Kidney (tissue), 14 donors: Measurements from ENCODE around the gene FANCI. TPM values are rescaled to one million over a fixed set of nuclear protein-coding genes. Genes with fewer than 3 reads are reported as not detected.
A peak's percentile ranks its signal among the peaks of the same experiment; 100 is the strongest.

Experiments used
- DNase-seq, 5 donors: peaks; one replicate each; pipeline ENCODE4 v3.0.0-alpha.2; 2013 to 2020
- FAIRE-seq: peaks from 2 replicates; lab custom pipeline; 2012; peaks lifted over from hg19 to GRCh38; lab: Jason Lieb, UNC
- H3K27ac ChIP-seq, 2 donors: one replicate each; pipeline ENCODE4 v1.7.0; 2013; ENCODE audit warnings: low read depth in 2 of 2, low read length in 2 of 2, inconsistent platforms in 1 of 2
- H3K27me3 ChIP-seq: one replicate; pipeline ENCODE4 v1.7.1; 2013; ENCODE audit warnings: low read length, inconsistent platforms; ENCODE audit not compliant: control insufficient read depth, insufficient read depth
- H3K36me3 ChIP-seq, 3 donors: one replicate each; pipeline versions ENCODE4 v1.7.0 to v1.7.1; 2013; ENCODE audit warnings: low read length in 3 of 3, control low read depth in 1 of 3, inconsistent platforms in 1 of 3; ENCODE audit not compliant: insufficient read depth in 3 of 3, control insufficient read depth in 2 of 3
- H3K4me1 ChIP-seq, 3 donors: one replicate each; pipeline versions ENCODE4 v1.7.0 to v1.7.1; 2013; ENCODE audit warnings: low read length in 3 of 3, inconsistent platforms in 1 of 3, low read depth in 1 of 3; ENCODE audit not compliant: control insufficient read depth in 2 of 3, insufficient read depth in 2 of 3
- H3K4me3 ChIP-seq, 3 donors: one replicate each; pipeline versions ENCODE4 v1.7.0 to v1.8.1; 2013; ENCODE audit warnings: low read length in 3 of 3, control low read depth in 1 of 3, inconsistent platforms in 1 of 3
- H3K9ac ChIP-seq, 3 donors: one replicate each; pipeline versions ENCODE4 v1.7.0 to v1.7.1; 2013; ENCODE audit warnings: low read length in 3 of 3, control low read depth in 1 of 3, inconsistent platforms in 1 of 3
- H3K9me3 ChIP-seq, 3 donors: one replicate each; pipeline versions ENCODE4 v1.7.0 to v1.7.1; 2013; ENCODE audit warnings: low read length in 3 of 3, control low read depth in 1 of 3, inconsistent platforms in 1 of 3; ENCODE audit not compliant: control insufficient read depth in 2 of 3, insufficient read depth in 1 of 3
- intact Hi-C: fragments of 100-400 bp; cut with DNase I; formaldehyde crosslinking; loops from one replicate; pipeline ENCODE4 v1.11.1; 2022
- polyA plus RNA-seq: library from polyadenylated mRNA; stranded (reverse); fragments of 350-450 nt; fragmentation: Illumina TruSeq; extraction: RNeasy Lipid Tissue Mini Kit (QIAGEN cat#74804); gene quantifications from one replicate; pipeline ENCODE4 v1.2.3, GENCODE V29; 2014; ENCODE audit warnings: low read depth, low replicate concordance; ENCODE audit not compliant: insufficient read depth
- total RNA-seq: library from RNA; stranded (reverse); fragmentation: NEBNext Ultra II Directional; extraction: Animal tissue kit (Norgen Biotek cat#: 25700); gene quantifications from one replicate; pipeline ENCODE4 v1.2.1, GENCODE V29; 2021
- TF ChIP-seq, protein P1 (sequence below): IDR thresholded peaks from 3 replicates; pipeline ENCODE4 v1.5.1; 2012; ENCODE audit warnings: mild to moderate bottlenecking, moderate library complexity, borderline replicate concordance; ENCODE audit not compliant: insufficient read depth; ENCODE audit errors: extremely low read depth
- donor health status: control.
- donor health status: control.
- donor health status: control.
- donor health status: control.
- donor health status: control.
- donor health status: DM: yes; HTN: yes; CAD: no.
- donor health status: Normal renal cell carcinoma (clear cell type).

Gene FANCI
- total and polyA plus RNA-seq, 2 donors from 2014 or later = 2.4 to 6.6 TPM

DNA sequence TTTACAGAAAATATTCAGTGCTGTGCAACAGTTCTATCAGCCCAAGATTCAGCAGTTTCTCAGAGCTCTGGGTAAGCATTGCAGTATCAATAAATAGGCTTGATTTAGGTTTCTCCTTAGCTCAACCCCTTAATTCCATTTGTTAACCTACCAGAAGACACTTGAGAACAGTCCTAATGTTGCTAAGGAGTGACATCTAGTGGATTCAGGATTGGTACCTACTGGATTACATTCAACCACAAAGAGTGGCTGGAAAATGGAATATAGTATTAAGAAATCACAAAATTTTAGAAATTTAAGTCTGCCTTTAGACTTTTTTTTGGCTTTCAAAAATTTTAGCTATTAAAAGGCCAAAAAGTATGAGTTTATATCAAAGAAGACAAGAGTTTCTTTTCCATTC, 56.1 kb downstream of the FANCI start:
- no peaks in the 10 kb centered on the region for H3K9me3 ChIP-seq
- H3K27me3 ChIP-seq = no peaks in the 10 kb centered on the region
- intact Hi-C loops = no loop called here
- DNase-seq (peak in 1 of 5 donors; percentile 26), FAIRE-seq (no peak)
- TF ChIP-seq, protein P1, sequence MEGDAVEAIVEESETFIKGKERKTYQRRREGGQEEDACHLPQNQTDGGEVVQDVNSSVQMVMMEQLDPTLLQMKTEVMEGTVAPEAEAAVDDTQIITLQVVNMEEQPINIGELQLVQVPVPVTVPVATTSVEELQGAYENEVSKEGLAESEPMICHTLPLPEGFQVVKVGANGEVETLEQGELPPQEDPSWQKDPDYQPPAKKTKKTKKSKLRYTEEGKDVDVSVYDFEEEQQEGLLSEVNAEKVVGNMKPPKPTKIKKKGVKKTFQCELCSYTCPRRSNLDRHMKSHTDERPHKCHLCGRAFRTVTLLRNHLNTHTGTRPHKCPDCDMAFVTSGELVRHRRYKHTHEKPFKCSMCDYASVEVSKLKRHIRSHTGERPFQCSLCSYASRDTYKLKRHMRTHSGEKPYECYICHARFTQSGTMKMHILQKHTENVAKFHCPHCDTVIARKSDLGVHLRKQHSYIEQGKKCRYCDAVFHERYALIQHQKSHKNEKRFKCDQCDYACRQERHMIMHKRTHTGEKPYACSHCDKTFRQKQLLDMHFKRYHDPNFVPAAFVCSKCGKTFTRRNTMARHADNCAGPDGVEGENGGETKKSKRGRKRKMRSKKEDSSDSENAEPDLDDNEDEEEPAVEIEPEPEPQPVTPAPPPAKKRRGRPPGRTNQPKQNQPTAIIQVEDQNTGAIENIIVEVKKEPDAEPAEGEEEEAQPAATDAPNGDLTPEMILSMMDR = no peak
- no peak overlapping the region for H3K27ac ChIP-seq
- H3K9ac ChIP-seq = no peak overlapping the region
- no peaks in the 10 kb centered on the region for H3K36me3 ChIP-seq
- no peak overlapping the region for H3K4me3 ChIP-seq
- H3K4me1 ChIP-seq = no peaks in the 10 kb centered on the region

DNA sequence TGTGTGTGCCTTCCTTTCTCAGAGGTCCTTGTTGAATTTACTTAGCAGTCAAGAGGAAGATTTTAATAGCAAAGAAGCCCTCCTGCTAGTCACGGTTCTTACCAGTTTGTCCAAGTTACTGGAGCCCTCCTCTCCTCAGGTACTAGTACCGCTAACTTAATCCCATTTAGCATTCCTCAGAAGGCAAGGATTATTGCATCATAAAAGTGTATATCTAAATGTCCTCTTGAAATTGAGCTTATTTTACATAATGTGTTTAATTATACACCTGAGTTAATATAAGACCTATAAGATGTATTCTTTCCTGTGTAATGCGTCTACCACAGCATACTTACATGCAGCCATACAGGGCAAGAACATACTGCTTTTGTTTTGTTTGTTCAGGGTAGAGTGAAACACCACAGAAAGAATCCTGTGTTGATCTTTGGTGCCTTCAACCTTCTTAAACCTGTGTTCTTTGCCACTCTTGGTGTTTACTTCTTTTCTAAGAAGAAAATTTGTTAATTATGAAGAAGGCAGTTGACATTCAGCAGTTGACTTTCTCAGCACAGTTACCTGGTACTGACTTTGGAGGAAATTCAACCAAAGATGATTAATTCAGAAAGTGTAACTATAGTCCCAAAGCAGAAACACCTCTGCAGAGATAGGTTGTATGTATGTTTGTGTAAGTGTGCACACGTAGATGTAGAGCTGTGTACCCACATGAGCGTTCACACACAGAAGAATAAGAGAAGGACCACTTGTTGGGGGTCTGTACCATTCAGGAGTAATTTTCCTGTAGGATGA, 57.7 kb downstream of the FANCI start:
- no peak overlapping the region for H3K27ac ChIP-seq
- H3K36me3 ChIP-seq = no peaks in the 10 kb centered on the region
- intact Hi-C loops = no loop called here
- no peaks in the 10 kb centered on the region for H3K4me1 ChIP-seq
- H3K4me3 ChIP-seq = no peak overlapping the region
- H3K9ac ChIP-seq = no peak overlapping the region
- TF ChIP-seq, protein P1 = no peak
- no peaks in the 10 kb centered on the region for H3K27me3 ChIP-seq
- H3K9me3 ChIP-seq = no peaks in the 10 kb centered on the region
- DNase-seq (no peak), FAIRE-seq (no peak)

DNA sequence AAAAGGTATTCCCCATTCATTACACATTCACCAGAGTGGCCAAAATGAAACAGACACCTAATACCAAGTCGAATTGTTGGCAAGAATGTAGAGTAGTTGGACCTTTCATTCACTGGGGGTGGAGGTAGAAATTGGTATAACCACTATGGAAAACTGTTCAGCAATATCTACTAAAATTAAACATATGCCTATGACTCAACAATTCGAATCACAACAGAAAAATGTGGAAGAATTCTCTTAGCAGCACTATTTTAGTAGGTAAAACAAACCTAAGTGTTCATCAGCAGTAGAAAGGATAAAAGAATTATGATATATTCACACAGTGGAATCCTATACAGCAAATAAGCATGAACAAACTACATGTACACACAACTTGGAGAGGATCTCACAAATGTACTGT, 60.2 kb downstream of the FANCI start:
- Histone ChIP-seq H3K27me3 (no peaks in the 10 kb centered on the region), H3K9me3 (no peaks in the 10 kb centered on the region), H3K36me3 (no peaks in the 10 kb centered on the region), H3K4me3 (no peak overlapping the region), H3K9ac (no peak overlapping the region), H3K27ac (no peak overlapping the region), H3K4me1 (no peaks in the 10 kb centered on the region)
- FAIRE-seq = no peak
- TF ChIP-seq, protein P1 = no peak
- intact Hi-C loops = no loop called here
- DNase-seq = no peak

DNA sequence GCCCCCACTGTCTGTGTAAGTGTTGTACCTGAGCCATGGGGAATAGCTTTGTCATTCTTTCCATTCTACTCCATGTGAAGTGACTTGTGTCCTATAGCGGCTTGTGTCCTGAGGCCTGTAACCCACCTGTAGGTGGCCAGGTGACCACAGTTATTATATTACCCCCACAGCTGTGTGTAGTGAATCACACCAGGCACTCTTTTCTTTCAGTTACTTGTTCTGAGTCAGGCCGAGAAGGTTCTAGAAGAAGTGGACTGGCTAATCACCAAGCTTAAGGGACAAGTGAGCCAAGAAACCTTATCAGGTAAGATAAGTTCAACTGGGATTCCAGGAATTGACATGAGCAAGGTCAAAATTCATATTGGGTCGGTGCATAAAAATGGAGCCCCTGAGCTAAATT, 61.6 kb downstream of the FANCI start:
- Histone ChIP-seq H3K27ac (no peak overlapping the region), H3K27me3 (no peaks in the 10 kb centered on the region), H3K9ac (no peak overlapping the region), H3K36me3 (no peaks in the 10 kb centered on the region), H3K4me3 (no peak overlapping the region), H3K4me1 (no peaks in the 10 kb centered on the region), H3K9me3 (no peaks in the 10 kb centered on the region)
- intact Hi-C loops = no loop called here
- TF ChIP-seq, protein P1 = no peak
- DNase-seq = no peak
- FAIRE-seq = no peak
